Liver (tissue), 9 donors: Measurements from ENCODE around the gene PLCXD3. TPM values are rescaled to one million over a fixed set of nuclear protein-coding genes. Genes with fewer than 3 reads are reported as not detected.
"Not testable (repeated sequence)": the region's sequence is repeated elsewhere in the genome, so short reads cannot be mapped to it uniquely, and the experiment has no call there.

ENCODE experiments used
- DNase-seq: peaks from one replicate; pipeline ENCODE4 v3.0.0-alpha.2; 2017; ENCODE audit warnings: low spot score
- H3K27ac ChIP-seq, 2 donors: one replicate each; pipeline ENCODE4 v1.7.0; 2013; ENCODE audit warnings: inconsistent platforms in 2 of 2, low read length in 2 of 2, control low read depth in 1 of 2, low read depth in 1 of 2, mild to moderate bottlenecking in 1 of 2
- H3K27me3 ChIP-seq, 4 donors: one replicate each; pipeline versions ENCODE4 v1.6.1 to v1.7.0; 2013; ENCODE audit warnings: low read length in 3 of 4, inconsistent platforms in 1 of 4, mild to moderate bottlenecking in 1 of 4, moderate library complexity in 1 of 4; ENCODE audit not compliant: control insufficient read depth in 4 of 4, insufficient read depth in 4 of 4
- H3K36me3 ChIP-seq, 4 donors: one replicate each; pipeline versions ENCODE4 v1.6.1 to v1.7.0; 2013; ENCODE audit warnings: low read length in 3 of 4, mild to moderate bottlenecking in 3 of 4, low read depth in 1 of 4, moderate library complexity in 1 of 4; ENCODE audit not compliant: control insufficient read depth in 4 of 4, insufficient read depth in 3 of 4
- H3K4me1 ChIP-seq, 4 donors: one replicate each; pipeline versions ENCODE4 v1.6.1 to v1.7.0; 2013; ENCODE audit warnings: low read length in 3 of 4, mild to moderate bottlenecking in 3 of 4, moderate library complexity in 1 of 4; ENCODE audit not compliant: control insufficient read depth in 4 of 4, insufficient read depth in 4 of 4
- H3K4me3 ChIP-seq, 3 donors: one replicate each; pipeline versions ENCODE4 v1.6.1 to v1.7.0; 2013; ENCODE audit warnings: low read length in 3 of 3, control low read depth in 1 of 3, low read depth in 1 of 3, mild to moderate bottlenecking in 1 of 3
- H3K9ac ChIP-seq, 2 donors: one replicate each; pipeline ENCODE4 v1.7.0; 2013; ENCODE audit warnings: low read length in 2 of 2, mild to moderate bottlenecking in 2 of 2, moderate library complexity in 2 of 2, control low read depth in 1 of 2, low read depth in 1 of 2
- H3K9me3 ChIP-seq, 4 donors: one replicate each; pipeline versions ENCODE4 v1.6.1 to v1.7.0; 2013; ENCODE audit warnings: low read length in 3 of 4; ENCODE audit not compliant: control insufficient read depth in 4 of 4
- EGR1 ChIP-seq, 2 donors: IDR thresholded peaks; 2 replicates each; pipeline ENCODE4 v1.6.1; 2016 to 2018; ENCODE audit warnings: antibody characterized with exemption in 2 of 2, low read depth in 2 of 2
- FOXA1 ChIP-seq: IDR thresholded peaks from 2 replicates; pipeline ENCODE4 v1.6.1; 2016; ENCODE audit warnings: antibody characterized with exemption
- FOXA2 ChIP-seq: IDR thresholded peaks from 2 replicates; pipeline ENCODE4 v1.6.1; 2016; ENCODE audit warnings: antibody characterized with exemption
- GABPA ChIP-seq, 2 donors: IDR thresholded peaks in 1 of 2; conservative IDR thresholded peaks in 1 of 2; 2 replicates each; pipeline ENCODE4 v1.6.1; 2016; ENCODE audit warnings: antibody characterized with exemption in 2 of 2, mild to moderate bottlenecking in 1 of 2, moderate library complexity in 1 of 2
- HNF4A ChIP-seq, 2 donors: conservative IDR thresholded peaks; 2 replicates each; pipeline ENCODE4 v1.6.1; 2016; ENCODE audit warnings: antibody characterized with exemption in 2 of 2, mild to moderate bottlenecking in 2 of 2
- HNF4G ChIP-seq: IDR thresholded peaks from 2 replicates; pipeline ENCODE4 v1.6.1; 2016; ENCODE audit warnings: antibody characterized with exemption
- JUND ChIP-seq, 2 donors: IDR thresholded peaks; 2 replicates each; pipeline ENCODE4 v1.6.1; 2016; ENCODE audit warnings: antibody characterized with exemption in 2 of 2
- NR2F2 ChIP-seq: IDR thresholded peaks from 2 replicates; pipeline ENCODE4 v1.6.1; 2016; ENCODE audit warnings: antibody characterized with exemption
- RAD21 ChIP-seq, 2 donors: IDR thresholded peaks; 2 replicates each; pipeline ENCODE4 v1.6.1; 2016; ENCODE audit warnings: antibody characterized with exemption in 2 of 2, mild to moderate bottlenecking in 2 of 2
- RXRA ChIP-seq, 2 donors: IDR thresholded peaks; 2 replicates each; pipeline ENCODE4 v1.6.1; 2017 to 2018; ENCODE audit warnings: antibody characterized with exemption in 2 of 2, mild to moderate bottlenecking in 1 of 2
- SP1 ChIP-seq: IDR thresholded peaks from 2 replicates; pipeline ENCODE4 v1.6.1; 2018; ENCODE audit warnings: antibody characterized with exemption, mild to moderate bottlenecking
- TAF1 ChIP-seq: conservative IDR thresholded peaks from 2 replicates; pipeline ENCODE4 v1.6.1; 2016; ENCODE audit warnings: antibody characterized with exemption, mild to moderate bottlenecking
- YY1 ChIP-seq: IDR thresholded peaks from 2 replicates; pipeline ENCODE4 v1.6.1; 2016; ENCODE audit warnings: antibody characterized with exemption, mild to moderate bottlenecking
- WGBS: extraction: QIAGEN DNeasy Blood & Tissue Kit; methylation state at CpG from one replicate; pipeline ENCODE4 v1.1.7; 2013; 5-methylcytosine and 5-hydroxymethylcytosine counted together
- polyA plus RNA-seq, 2 donors: library from polyadenylated mRNA; stranded (reverse) in 1 of 2; unstranded in 1 of 2; fragments of 200-250 nt in 1 of 2; fragments of >200 nt in 1 of 2; fragmentation: Nextera tagmentation in 1 of 2; extraction: Ambion mirVana in 1 of 2; gene quantifications; one replicate each; pipeline versions ENCODE4 v1.2.1 to v1.2.3, GENCODE V29; 2013 to 2015
- total RNA-seq, 2 donors: library from RNA; depleted of rRNA; stranded (reverse); fragments of >200 nt; gene quantifications; one replicate each; pipeline ENCODE4 v1.2.3, GENCODE V29; 2014
- TF ChIP-seq, protein P1 (sequence below): IDR thresholded peaks from 2 replicates; pipeline ENCODE4 v1.6.1; 2016; ENCODE audit warnings: antibody characterized with exemption
- TF ChIP-seq, protein P2 (sequence below): IDR thresholded peaks from 2 replicates; pipeline ENCODE4 v1.6.1; 2016; ENCODE audit warnings: antibody characterized with exemption
- TF ChIP-seq, protein P3 (sequence below): IDR thresholded peaks from 2 replicates; pipeline ENCODE4 v1.6.1; 2016; ENCODE audit warnings: antibody characterized with exemption, mild to moderate bottlenecking
- TF ChIP-seq, protein P4 (sequence below): fragments of 150-350 bp; IDR thresholded peaks from 2 replicates; pipeline ENCODE4 v1.5.1; 2017; ENCODE audit warnings: improper control_type of control experiment, low read depth, low read length; ENCODE audit not compliant: missing input control
- TF ChIP-seq, protein P5 (sequence below): IDR thresholded peaks from 2 replicates; pipeline ENCODE4 v1.6.1; 2016; ENCODE audit warnings: antibody characterized with exemption
- donor health status: healthy.
- donor health status: healthy.
- donor health status: healthy.
- donor health status: healthy.
- donor health status: healthy.

PLCXD3 gene
- total and polyA plus RNA-seq, 4 donors = 0.05 to 2.4 (median 0.58) TPM

DNA sequence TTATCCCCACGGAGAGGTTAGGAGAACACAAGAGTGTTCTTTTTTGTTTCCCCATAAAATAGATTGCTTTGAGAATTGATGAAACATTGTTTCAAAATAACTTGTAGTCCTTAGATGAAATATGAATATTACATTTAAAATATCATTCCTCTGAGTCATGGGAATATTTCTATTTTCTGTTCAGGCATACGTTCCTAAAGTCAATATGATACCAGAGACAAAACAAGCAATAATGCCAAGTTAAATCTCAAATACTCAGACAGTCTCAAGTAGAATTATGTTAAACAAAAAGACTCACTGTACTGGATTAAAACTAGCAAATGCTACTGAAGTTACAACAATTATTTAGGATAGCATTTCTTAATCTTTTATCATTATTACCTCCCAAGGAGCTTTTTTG lies 185.3 kb downstream of the PLCXD3 start:
- TF ChIP-seq, protein P1, sequence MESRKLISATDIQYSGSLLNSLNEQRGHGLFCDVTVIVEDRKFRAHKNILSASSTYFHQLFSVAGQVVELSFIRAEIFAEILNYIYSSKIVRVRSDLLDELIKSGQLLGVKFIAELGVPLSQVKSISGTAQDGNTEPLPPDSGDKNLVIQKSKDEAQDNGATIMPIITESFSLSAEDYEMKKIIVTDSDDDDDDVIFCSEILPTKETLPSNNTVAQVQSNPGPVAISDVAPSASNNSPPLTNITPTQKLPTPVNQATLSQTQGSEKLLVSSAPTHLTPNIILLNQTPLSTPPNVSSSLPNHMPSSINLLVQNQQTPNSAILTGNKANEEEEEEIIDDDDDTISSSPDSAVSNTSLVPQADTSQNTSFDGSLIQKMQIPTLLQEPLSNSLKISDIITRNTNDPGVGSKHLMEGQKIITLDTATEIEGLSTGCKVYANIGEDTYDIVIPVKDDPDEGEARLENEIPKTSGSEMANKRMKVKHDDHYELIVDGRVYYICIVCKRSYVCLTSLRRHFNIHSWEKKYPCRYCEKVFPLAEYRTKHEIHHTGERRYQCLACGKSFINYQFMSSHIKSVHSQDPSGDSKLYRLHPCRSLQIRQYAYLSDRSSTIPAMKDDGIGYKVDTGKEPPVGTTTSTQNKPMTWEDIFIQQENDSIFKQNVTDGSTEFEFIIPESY = no peak
- TF ChIP-seq GABPA (IDR thresholded peaks at IDR 0.05 in 1 of 2, conservative IDR thresholded peaks at IDR 0.05 in 1 of 2) (no peak), SP1 (no peak), HNF4A (conservative IDR thresholded peaks at IDR 0.05) (no peak), JUND (IDR thresholded peaks at IDR 0.05) (no peak), RXRA (IDR thresholded peaks at IDR 0.05) (no peak), EGR1 (IDR thresholded peaks at IDR 0.05; ENCODE audit: low read depth in 2 of 2) (no peak), NR2F2 (no peak), FOXA2 (no peak), RAD21 (IDR thresholded peaks at IDR 0.05) (no peak), FOXA1 (no peak), TAF1 (no peak), YY1 (no peak), HNF4G (no peak)
- TF ChIP-seq, protein P2, sequence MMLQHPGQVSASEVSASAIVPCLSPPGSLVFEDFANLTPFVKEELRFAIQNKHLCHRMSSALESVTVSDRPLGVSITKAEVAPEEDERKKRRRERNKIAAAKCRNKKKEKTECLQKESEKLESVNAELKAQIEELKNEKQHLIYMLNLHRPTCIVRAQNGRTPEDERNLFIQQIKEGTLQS = no peak
- TF ChIP-seq, protein P3, sequence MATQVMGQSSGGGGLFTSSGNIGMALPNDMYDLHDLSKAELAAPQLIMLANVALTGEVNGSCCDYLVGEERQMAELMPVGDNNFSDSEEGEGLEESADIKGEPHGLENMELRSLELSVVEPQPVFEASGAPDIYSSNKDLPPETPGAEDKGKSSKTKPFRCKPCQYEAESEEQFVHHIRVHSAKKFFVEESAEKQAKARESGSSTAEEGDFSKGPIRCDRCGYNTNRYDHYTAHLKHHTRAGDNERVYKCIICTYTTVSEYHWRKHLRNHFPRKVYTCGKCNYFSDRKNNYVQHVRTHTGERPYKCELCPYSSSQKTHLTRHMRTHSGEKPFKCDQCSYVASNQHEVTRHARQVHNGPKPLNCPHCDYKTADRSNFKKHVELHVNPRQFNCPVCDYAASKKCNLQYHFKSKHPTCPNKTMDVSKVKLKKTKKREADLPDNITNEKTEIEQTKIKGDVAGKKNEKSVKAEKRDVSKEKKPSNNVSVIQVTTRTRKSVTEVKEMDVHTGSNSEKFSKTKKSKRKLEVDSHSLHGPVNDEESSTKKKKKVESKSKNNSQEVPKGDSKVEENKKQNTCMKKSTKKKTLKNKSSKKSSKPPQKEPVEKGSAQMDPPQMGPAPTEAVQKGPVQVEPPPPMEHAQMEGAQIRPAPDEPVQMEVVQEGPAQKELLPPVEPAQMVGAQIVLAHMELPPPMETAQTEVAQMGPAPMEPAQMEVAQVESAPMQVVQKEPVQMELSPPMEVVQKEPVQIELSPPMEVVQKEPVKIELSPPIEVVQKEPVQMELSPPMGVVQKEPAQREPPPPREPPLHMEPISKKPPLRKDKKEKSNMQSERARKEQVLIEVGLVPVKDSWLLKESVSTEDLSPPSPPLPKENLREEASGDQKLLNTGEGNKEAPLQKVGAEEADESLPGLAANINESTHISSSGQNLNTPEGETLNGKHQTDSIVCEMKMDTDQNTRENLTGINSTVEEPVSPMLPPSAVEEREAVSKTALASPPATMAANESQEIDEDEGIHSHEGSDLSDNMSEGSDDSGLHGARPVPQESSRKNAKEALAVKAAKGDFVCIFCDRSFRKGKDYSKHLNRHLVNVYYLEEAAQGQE = no peak
- TF ChIP-seq, protein P4, sequence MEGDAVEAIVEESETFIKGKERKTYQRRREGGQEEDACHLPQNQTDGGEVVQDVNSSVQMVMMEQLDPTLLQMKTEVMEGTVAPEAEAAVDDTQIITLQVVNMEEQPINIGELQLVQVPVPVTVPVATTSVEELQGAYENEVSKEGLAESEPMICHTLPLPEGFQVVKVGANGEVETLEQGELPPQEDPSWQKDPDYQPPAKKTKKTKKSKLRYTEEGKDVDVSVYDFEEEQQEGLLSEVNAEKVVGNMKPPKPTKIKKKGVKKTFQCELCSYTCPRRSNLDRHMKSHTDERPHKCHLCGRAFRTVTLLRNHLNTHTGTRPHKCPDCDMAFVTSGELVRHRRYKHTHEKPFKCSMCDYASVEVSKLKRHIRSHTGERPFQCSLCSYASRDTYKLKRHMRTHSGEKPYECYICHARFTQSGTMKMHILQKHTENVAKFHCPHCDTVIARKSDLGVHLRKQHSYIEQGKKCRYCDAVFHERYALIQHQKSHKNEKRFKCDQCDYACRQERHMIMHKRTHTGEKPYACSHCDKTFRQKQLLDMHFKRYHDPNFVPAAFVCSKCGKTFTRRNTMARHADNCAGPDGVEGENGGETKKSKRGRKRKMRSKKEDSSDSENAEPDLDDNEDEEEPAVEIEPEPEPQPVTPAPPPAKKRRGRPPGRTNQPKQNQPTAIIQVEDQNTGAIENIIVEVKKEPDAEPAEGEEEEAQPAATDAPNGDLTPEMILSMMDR = no peak
- TF ChIP-seq, protein P5, sequence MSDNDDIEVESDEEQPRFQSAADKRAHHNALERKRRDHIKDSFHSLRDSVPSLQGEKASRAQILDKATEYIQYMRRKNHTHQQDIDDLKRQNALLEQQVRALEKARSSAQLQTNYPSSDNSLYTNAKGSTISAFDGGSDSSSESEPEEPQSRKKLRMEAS = no peak
- no peaks in the 10 kb centered on the region for H3K4me1 ChIP-seq

DNA sequence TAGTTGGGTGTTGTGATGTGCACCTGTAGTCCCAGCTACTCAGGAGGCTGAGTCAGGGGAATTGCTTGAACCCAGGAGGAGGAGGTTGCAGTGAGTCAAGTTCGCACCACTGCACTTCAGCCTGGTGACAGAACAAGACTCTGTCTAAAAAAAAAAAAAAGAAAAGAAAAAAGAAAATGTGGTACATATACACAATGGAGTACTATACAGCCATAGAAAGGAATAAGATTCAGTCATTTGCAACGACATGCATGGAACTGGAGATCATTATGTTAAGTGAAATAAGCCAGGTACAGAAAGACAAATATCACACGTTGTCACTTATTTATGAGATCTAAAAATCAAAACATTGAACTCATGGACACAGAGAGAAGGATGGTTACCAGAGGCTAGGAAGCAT lies 187.6 kb downstream of the PLCXD3 start:
- not testable (repeated sequence) for DNase-seq, H3K4me1 ChIP-seq, H3K27ac ChIP-seq, H3K27me3 ChIP-seq, H3K36me3 ChIP-seq, H3K9me3 ChIP-seq, H3K9ac ChIP-seq, H3K4me3 ChIP-seq
- 73% methylated on average over 3 of the region's 3 CpGs for WGBS

More for the DNA sequence above, 185.3 kb downstream of the PLCXD3 start:
- no peak for DNase-seq
- WGBS = 88% methylated on average over 2 of the region's 2 CpGs
- no peaks in the 10 kb centered on the region for H3K36me3 ChIP-seq
- no peaks in the 10 kb centered on the region for H3K9me3 ChIP-seq
- H3K4me3 ChIP-seq = no peak overlapping the region
- H3K27ac ChIP-seq = no peak overlapping the region
- no peak overlapping the region for H3K9ac ChIP-seq
- no peaks in the 10 kb centered on the region for H3K27me3 ChIP-seq
